SH-SY5Y (cell line): ENCODE measurements around the gene MAPKAPK2.

ENCODE experiments used
- GATA2 ChIP-seq: IDR thresholded peaks from 2 replicates; pipeline ENCODE4 v1.6.1; 2011; ENCODE audit warnings: mild to moderate bottlenecking, low read depth, low read length
- GATA3 ChIP-seq: IDR thresholded peaks from 2 replicates; pipeline ENCODE4 v1.6.1; 2011; ENCODE audit warnings: low read depth, mild to moderate bottlenecking, low read length, moderate library complexity

- TF ChIP-seq GATA2 (no peak), GATA3 (no peak)
Observed at GRCh38 chr1:206702260-206702659, 17.6 kb downstream of the MAPKAPK2 start.
